Adipose tissue (tissue), 3 donors: ENCODE results near the gene XCR1. TPM values are rescaled to one million over a fixed set of nuclear protein-coding genes. Genes with fewer than 3 reads are reported as not detected.
"Not testable (repeated sequence)": the region's sequence is repeated elsewhere in the genome, so short reads cannot be mapped to it uniquely, and the experiment has no call there.

Experiments
- H3K27ac ChIP-seq: one replicate; pipeline ENCODE4 v1.5.1; 2013; ENCODE audit warnings: low read depth, low read length
- WGBS, 3 donors: extraction: QIAGEN DNeasy Blood & Tissue Kit; methylation state at CpG; one replicate each; pipeline ENCODE4 v1.1.7; 2013; 5-methylcytosine and 5-hydroxymethylcytosine counted together
- polyA plus RNA-seq, 3 donors: library from polyadenylated mRNA; stranded (reverse); fragments of 200-250 nt; gene quantifications; one replicate each; pipeline ENCODE4 v1.2.3, GENCODE V29; 2013
- donor health status: healthy with polysubstance abuse.
- donor health status: Bipolar disorder and iron deficiency.
- donor health status: healthy.

The XCR1 gene
- polyA plus RNA-seq, 3 donors, result 0.01 to 0.06 TPM; not detected in 1

- not testable (repeated sequence) for H3K27ac ChIP-seq
- 75 to 81% (median 78%) methylated on average over 5 to 8 of the region's 8 CpGs for WGBS, 3 donors
Observed at GRCh38 chr3:46053265-46053664, 26.0 kb upstream of the XCR1 start.

GRCh38 chr3:46052531-46052930 lies 25.2 kb upstream of the XCR1 start:
- no peak overlapping the region for H3K27ac ChIP-seq
- WGBS, 3 donors, result 90 to 93% (median 93%) methylated on average over 8 of the region's 8 CpGs

DNA sequence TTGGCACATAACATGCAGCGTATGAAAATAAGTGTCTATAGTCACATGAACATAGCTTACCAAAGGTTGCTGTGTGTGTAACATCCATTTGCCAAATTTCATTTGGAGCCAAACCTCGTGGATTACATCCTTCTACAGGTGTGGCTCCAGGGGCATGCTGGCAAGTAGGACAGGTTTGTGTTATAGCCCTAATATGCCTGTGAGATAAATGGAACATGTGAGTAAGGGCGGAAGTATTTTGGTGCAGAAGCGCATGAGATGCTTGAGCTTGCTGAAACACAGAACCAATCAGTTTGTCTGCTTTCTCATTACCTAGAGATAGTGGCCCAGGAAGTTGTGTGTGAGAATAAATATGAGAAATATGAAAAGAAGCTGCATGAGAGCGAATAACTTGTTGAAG lies 21.8 kb upstream of the XCR1 start:
- no peak overlapping the region for H3K27ac ChIP-seq
- whole genome bisulfite sequencing, 3 donors, result 86 to 88% (median 87%) methylated on average over 5 of the region's 5 CpGs

GRCh38 chr3:46046231-46046630 lies 18.9 kb upstream of the XCR1 start:
- WGBS, 3 donors, result 62 to 70% (median 66%) methylated on average over 5 of the region's 5 CpGs

DNA sequence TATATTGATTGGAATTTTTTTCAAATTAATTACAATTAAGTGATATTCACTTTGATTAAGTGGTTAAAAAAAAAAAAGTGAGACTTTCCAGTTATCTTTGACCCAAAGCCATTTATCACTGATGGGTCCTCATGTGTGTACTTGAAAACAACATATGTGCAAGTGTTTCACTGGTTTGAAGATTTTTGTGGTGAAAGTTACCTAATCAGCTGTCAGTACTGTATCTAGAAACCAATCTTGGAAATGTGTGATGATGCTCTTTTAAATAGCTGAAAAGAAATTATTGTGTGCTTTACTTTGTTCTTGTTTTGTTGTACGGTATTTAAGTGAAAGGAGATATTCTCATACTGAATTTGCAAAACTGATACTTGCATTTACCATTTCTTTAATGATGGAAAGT lies 11.6 kb upstream of the XCR1 start:
- no peak overlapping the region for H3K27ac ChIP-seq
- 96 to 98% (median 97%) methylated on average over 1 of the region's 1 CpG for WGBS, 3 donors

More at GRCh38 chr3:46046231-46046630, 18.9 kb upstream of the XCR1 start:
- not testable (repeated sequence) for H3K27ac ChIP-seq

- 74 to 83% (median 80%) methylated on average over 3 of the region's 3 CpGs for WGBS, 3 donors
- not testable (repeated sequence) for H3K27ac ChIP-seq
Observed at GRCh38 chr3:46038071-46038470, 10.8 kb upstream of the XCR1 start.

GRCh38 chr3:46036191-46036590 lies 8.9 kb upstream of the XCR1 start:
- 83 to 92% (median 91%) methylated on average over 1 of the region's 1 CpG for WGBS, 3 donors
- H3K27ac ChIP-seq, result no peak overlapping the region

DNA sequence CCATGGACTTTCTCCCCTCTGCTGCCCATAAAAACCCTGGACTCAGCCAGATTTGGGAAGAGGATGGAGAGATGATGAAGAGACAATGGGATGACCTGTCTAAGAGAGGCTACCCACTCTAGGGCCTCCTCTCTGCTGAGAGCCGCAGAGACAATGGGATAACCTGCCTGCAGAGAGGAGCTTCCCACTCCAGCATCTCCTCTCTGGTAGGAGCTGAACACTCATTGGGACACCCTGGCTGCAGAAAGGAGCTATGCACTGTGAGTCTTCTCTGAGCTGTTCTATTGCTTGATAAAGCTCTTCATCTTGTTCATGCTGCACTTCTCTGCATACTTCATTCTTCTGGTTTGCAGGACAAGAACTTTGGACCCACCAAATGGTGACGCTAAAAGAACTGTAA lies 4.5 kb upstream of the XCR1 start:
- no peak overlapping the region for H3K27ac ChIP-seq
- 87 to 98% (median 96%) methylated on average over 2 of the region's 2 CpGs for WGBS, 3 donors

- 68 to 98% (median 88%) methylated on average over 4 of the region's 4 CpGs for WGBS, 3 donors
- no peak overlapping the region for H3K27ac ChIP-seq
Observed at GRCh38 chr3:46031269-46031668, 4.0 kb upstream of the XCR1 start.

- WGBS, 3 donors, result 82 to 94% (median 94%) methylated on average over 6 of the region's 6 CpGs
- H3K27ac ChIP-seq, result no peak overlapping the region
Observed at GRCh38 chr3:46030626-46031025, 3.3 kb upstream of the XCR1 start.

DNA sequence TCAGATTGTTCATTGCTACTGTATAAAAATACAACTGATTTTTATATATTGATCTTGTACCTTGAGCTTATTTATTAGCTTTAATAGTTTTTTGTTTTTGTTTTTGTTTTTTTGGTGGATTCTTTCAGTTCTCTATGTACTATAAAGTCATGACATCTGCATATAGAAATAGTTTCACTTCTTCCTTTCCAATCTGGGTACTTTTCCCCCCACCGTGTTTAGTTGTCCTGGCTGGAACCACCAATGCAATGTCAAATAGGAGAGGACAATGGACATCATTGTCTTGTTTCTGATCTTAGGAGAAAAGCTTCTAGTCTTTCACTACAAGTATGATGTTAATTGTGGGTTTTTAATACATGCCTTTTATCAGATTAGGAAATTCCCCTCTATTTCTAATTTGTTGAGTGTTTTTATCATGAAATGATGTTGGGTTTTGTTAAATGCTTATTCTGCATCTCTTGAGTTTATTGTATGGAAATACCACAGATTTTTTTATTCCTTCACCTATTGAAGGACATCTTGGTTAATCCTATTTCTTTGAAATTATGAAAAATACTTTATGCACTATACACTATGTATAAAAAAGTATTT lies 2.8 kb upstream of the XCR1 start:
- 62 to 89% (median 73%) methylated on average over 1 of the region's 1 CpG for WGBS, 3 donors

DNA sequence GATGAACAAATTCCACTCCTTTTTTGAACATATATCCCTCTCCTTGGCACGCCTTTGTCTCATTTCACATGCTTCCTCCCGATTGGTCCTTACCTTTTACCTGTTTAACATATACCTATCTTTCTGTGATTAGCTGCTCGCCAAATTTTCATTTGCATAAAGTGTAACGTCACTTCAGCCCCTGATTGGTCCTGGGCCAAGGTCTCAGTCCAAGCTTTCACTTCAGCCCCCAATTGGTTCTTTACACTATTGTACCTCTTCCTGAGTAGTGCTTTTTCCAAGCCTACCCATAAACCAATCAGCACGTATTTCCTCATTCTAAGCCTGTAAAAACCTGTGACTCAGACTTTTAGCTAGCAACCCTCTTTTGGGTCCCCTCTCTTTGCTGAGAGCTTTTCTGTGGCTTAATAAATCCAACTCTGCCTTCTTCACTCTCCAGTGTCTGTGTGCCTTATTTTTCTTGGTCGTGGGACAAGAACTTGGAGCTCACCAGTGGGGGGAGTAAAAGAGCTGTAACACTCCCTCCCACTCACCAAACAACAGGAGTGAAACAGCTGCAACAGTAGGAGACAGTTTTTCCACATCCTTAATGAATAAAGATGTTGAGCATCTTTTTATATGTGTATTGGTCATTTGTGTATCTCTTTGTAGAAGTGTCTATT lies 584 bp upstream of the XCR1 start:
- H3K27ac ChIP-seq, result no peak overlapping the region
- 79 to 88% (median 84%) methylated on average over 6 of the region's 6 CpGs for WGBS, 3 donors

More for the DNA sequence above, 2.8 kb upstream of the XCR1 start:
- no peak overlapping the region for H3K27ac ChIP-seq

GRCh38 chr3:46025139-46025538 lies 2.1 kb downstream of the XCR1 start:
- no peak overlapping the region for H3K27ac ChIP-seq
- WGBS, 3 donors, result 65 to 73% (median 73%) methylated on average over 1 of the region's 1 CpG

- WGBS, 3 donors, result 33 to 42% (median 39%) methylated on average over 3 of the region's 3 CpGs
- H3K27ac ChIP-seq, result no peak overlapping the region
Observed at GRCh38 chr3:46024131-46024530, 3.2 kb downstream of the XCR1 start.

GRCh38 chr3:46022909-46023785 lies 4.1 kb downstream of the XCR1 start:
- 92 to 93% (median 92%) methylated on average over 34 of the region's 34 CpGs for WGBS, 3 donors
- H3K27ac ChIP-seq, result no peak overlapping the region

- H3K27ac ChIP-seq, result no peak overlapping the region
- WGBS, 3 donors, result 95 to 98% (median 95%) methylated on average over 8 of the region's 8 CpGs
Observed at GRCh38 chr3:46021516-46021915, 5.8 kb downstream of the XCR1 start.

DNA sequence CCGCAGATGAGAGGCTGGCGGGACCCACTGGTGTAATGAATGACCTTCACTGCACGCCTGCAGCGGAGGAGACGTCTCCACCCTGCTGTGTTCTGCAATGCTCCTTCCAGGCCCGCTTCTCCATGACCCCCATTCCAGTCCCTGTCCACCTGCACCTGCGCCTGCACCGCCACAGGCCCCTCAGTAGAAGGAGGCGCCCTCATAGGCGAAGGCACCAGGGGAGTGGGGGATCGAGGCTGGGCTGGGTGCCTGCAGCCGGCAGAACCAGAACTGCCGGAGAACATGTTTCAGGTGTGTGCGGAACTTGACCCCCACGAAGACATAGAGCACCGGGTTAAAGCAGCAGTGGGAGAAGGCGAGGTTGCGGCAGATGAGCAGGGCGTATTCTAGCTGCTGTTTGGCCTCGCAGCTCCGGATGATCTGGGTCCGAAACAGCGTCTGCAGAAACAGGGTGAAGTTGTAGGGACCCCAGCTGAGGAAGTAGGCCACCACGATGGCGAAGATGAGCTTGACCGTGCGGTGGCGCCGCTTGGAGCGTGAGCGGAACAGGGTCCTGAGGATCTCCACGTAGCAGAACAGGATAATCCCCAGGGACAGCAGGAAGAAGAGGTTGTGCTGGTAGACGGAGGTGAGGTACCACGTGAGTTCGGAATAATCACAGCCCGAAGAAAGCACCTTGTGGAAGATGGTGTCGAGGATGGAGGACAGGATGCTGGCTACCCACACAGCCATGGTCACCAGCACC lies 6.3 kb downstream of the XCR1 start:
- H3K27ac ChIP-seq, result no peak overlapping the region
- 92 to 97% (median 95%) methylated on average over 37 of the region's 37 CpGs for WGBS, 3 donors

DNA sequence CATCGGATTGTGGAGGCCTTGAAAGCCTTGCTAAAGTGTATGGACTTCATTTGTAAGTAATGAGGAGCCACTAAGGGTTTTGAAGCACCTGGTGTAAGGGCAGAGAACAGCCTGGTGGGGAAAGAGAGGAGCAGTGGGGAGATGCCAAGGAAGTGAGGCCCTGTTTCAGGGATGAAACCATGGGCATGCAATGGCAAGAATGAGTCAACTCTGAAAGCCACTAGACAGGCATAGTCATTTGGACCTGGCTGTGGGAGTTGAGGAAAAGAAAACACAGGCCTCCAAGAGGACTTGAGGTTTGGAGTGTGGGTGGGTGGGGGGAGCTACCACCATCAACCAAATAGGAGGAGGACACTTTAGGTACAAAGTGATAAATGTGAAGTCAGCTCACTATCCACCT lies 7.6 kb downstream of the XCR1 start:
- no peak overlapping the region for H3K27ac ChIP-seq
- WGBS, 3 donors, result 81 to 96% (median 84%) methylated on average over 1 of the region's 1 CpG

DNA sequence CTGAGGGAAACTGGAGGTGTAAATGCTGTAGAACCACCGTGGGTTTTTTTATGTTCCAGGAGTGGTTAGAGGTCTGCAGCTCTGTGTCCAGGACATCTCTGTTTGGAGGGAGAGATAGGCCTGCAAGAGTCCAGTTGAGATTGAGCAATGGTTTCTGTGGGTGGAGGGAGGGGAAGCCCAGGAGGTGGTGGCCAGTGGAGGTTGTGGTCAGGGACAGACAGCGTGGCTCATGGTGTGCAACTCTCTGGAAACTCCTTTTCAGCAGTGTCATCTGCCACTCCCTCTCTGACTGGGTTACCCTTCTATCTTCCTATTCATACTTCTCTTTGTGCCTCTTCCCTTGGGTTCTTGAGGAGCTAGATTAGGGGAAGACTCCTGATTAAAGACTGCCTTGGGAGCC lies 9.6 kb downstream of the XCR1 start:
- no peak overlapping the region for H3K27ac ChIP-seq
- 63 to 75% (median 66%) methylated on average over 2 of the region's 2 CpGs for WGBS, 3 donors
